Ramos (cell line): ENCODE results near the gene ZNF532.

Experiments used
- in situ Hi-C: fragments of 300-500 bp; cut with MboI; formaldehyde crosslinking; loops from one replicate; pipeline ENCODE4 v1.14.3; 2022; ENCODE audit warnings: low sequenced_read_pairs; ENCODE audit not compliant: unreplicated experiment

Gene ZNF532

GRCh38 chr18:58996131-58996641, 131.5 kb downstream of the ZNF532 start:
- in situ Hi-C loops = no loop called here

- in situ Hi-C loops = no loop called here
Measured at GRCh38 chr18:58996696-58997095, 132.0 kb downstream of the ZNF532 start.

- in situ Hi-C loops = no loop called here
Measured at GRCh38 chr18:58997811-58998337, 133.2 kb downstream of the ZNF532 start.

GRCh38 chr18:58998401-58999203, 133.9 kb downstream of the ZNF532 start:
- in situ Hi-C loops = no loop called here

GRCh38 chr18:59001166-59001565, 136.5 kb downstream of the ZNF532 start:
- in situ Hi-C loops = no loop called here

GRCh38 chr18:59001721-59002120, 137.0 kb downstream of the ZNF532 start:
- in situ Hi-C loops = no loop called here

GRCh38 chr18:59002974-59003594, 138.4 kb downstream of the ZNF532 start:
- in situ Hi-C loops = no loop called here

- in situ Hi-C loops = no loop called here
Measured at GRCh38 chr18:59005262-59005661, 140.6 kb downstream of the ZNF532 start.

- in situ Hi-C loops = no loop called here
Measured at GRCh38 chr18:59006461-59007067, 141.9 kb downstream of the ZNF532 start.

GRCh38 chr18:59008302-59008974, 143.8 kb downstream of the ZNF532 start:
- in situ Hi-C loops = no loop called here

- in situ Hi-C loops = no loop called here
Measured at GRCh38 chr18:59009846-59010245, 145.2 kb downstream of the ZNF532 start.

- in situ Hi-C loops = no loop called here
Measured at GRCh38 chr18:59011289-59011688, 146.6 kb downstream of the ZNF532 start.

GRCh38 chr18:59011786-59012185, 147.1 kb downstream of the ZNF532 start:
- in situ Hi-C loops = no loop called here

- in situ Hi-C loops = no loop called here
Measured at GRCh38 chr18:59012815-59013705, 148.4 kb downstream of the ZNF532 start.

GRCh38 chr18:59013744-59014143, 149.1 kb downstream of the ZNF532 start:
- in situ Hi-C loops = no loop called here

- in situ Hi-C loops = no loop called here
Measured at GRCh38 chr18:59015531-59016152, 151.0 kb downstream of the ZNF532 start.

GRCh38 chr18:59021500-59021899, 156.8 kb downstream of the ZNF532 start:
- in situ Hi-C loops = no loop called here

- in situ Hi-C loops = no loop called here
Measured at GRCh38 chr18:59022167-59022945, 157.7 kb downstream of the ZNF532 start.
